K562 (cell line): Measurements from ENCODE around the gene GABPB2. TPM values are rescaled to one million over a fixed set of nuclear protein-coding genes. Genes with fewer than 3 reads are reported as not detected.

ENCODE experiments used
- ARNT ChIP-seq, 2 experiments: fragments of 450-650 bp; IDR thresholded peaks; 2 replicates each; pipeline ENCODE4 v1.6.1; 2016; ENCODE audit warnings: mild to moderate bottlenecking in 1 of 2
- CXXC5 ChIP-seq: fragments of 250-450 bp; sonication (Bioruptor Pico); IDR thresholded peaks from 2 replicates; pipeline ENCODE4 v1.8.0; 2022; ENCODE audit warnings: inconsistent platforms, mild to moderate bottlenecking, moderate library complexity
- EGR1 ChIP-seq: fragments of 450-650 bp; conservative IDR thresholded peaks from 2 replicates; pipeline ENCODE4 v1.6.1; 2017; ENCODE audit warnings: mild to moderate bottlenecking
- FOSL1 ChIP-seq: fragments of 200-800 bp; sonication (Bioruptor generic); conservative IDR thresholded peaks from 2 replicates; pipeline ENCODE4 v1.6.1; 2016; ENCODE audit warnings: missing genetic modification characterization, missing compliant biosample characterization
- GATAD2B ChIP-seq: fragments of 450-650 bp; IDR thresholded peaks from 2 replicates; pipeline ENCODE4 v1.6.1; 2017; ENCODE audit warnings: mild to moderate bottlenecking, borderline replicate concordance
- HDAC1 ChIP-seq, 2 experiments: fragments of 450-650 bp; IDR thresholded peaks; 2 replicates each; pipeline ENCODE4 v1.6.1; 2016 to 2017; ENCODE audit warnings: inconsistent platforms in 1 of 2, mild to moderate bottlenecking in 1 of 2, moderate library complexity in 1 of 2
- HMGXB4 ChIP-seq: sonication (generic); formaldehyde crosslinking; IDR thresholded peaks from 2 replicates; pipeline ENCODE4 v1.8.1; 2023; ENCODE audit warnings: mild to moderate bottlenecking, missing genetic modification reagents
- NFATC3 ChIP-seq: fragments of 450-650 bp; IDR thresholded peaks from 2 replicates; pipeline ENCODE4 v1.6.1; 2017; ENCODE audit warnings: mild to moderate bottlenecking
- PCBP2 ChIP-seq: fragments of 200-400 bp; formaldehyde crosslinking; IDR thresholded peaks from 2 replicates; pipeline ENCODE4 v1.6.1; 2018; ENCODE audit warnings: low read length, low read depth, mild to moderate bottlenecking, moderate library complexity; ENCODE audit not compliant: poor library complexity, severe bottlenecking
- RB1 ChIP-seq: fragments of 450-650 bp; IDR thresholded peaks from 2 replicates; pipeline ENCODE4 v1.6.1; 2017; ENCODE audit warnings: low read depth, mild to moderate bottlenecking
- SRSF1 ChIP-seq: fragments of 200-400 bp; formaldehyde crosslinking; IDR thresholded peaks from 2 replicates; pipeline ENCODE4 v1.6.1; 2017; ENCODE audit warnings: mild to moderate bottlenecking, low read depth, low read length, moderate library complexity
- STAT5A ChIP-seq: IDR thresholded peaks from 2 replicates; pipeline ENCODE4 v1.6.1; 2012; ENCODE audit warnings: low read length, inconsistent platforms, borderline replicate concordance
- ZC3H11A ChIP-seq: IDR thresholded peaks from 2 replicates; pipeline ENCODE4 v1.6.1; 2012; ENCODE audit warnings: low read depth, low read length, improper control_type of control experiment
- ZEB2 ChIP-seq: fragments of 450-650 bp; IDR thresholded peaks from 2 replicates; pipeline ENCODE4 v1.6.1; 2016
- ZFPM2 ChIP-seq: fragments of 250-450 bp; sonication (Bioruptor Pico); IDR thresholded peaks from 2 replicates; pipeline ENCODE4 v1.5.1; 2022; ENCODE audit warnings: mild to moderate bottlenecking
- ZNF146 ChIP-seq: IDR thresholded peaks from one replicate; pipeline ENCODE4 v1.6.1; 2018; ENCODE audit warnings: missing compliant biosample characterization; ENCODE audit not compliant: unreplicated experiment
- ZNF239 ChIP-seq: fragments of 250-450 bp; sonication (Bioruptor Pico); IDR thresholded peaks from 2 replicates; pipeline ENCODE4 v1.4.0; 2020; ENCODE audit warnings: mild to moderate bottlenecking
- ZNF431 ChIP-seq: sonication (generic); formaldehyde crosslinking; IDR thresholded peaks from 2 replicates; pipeline ENCODE4 v1.8.0; 2022; ENCODE audit warnings: mild to moderate bottlenecking, missing genetic modification reagents
- ZNF589 ChIP-seq: fragments of 200-800 bp; sonication (Bioruptor generic); IDR thresholded peaks from 2 replicates; pipeline ENCODE4 v1.6.1; 2016; ENCODE audit warnings: low read depth, missing genetic modification characterization, missing compliant biosample characterization
- ZNF668 ChIP-seq: fragments of 250-450 bp; sonication (Bioruptor Pico); IDR thresholded peaks from 2 replicates; pipeline ENCODE4 v1.8.0; 2022; ENCODE audit warnings: mild to moderate bottlenecking, inconsistent platforms
- polyA plus RNA-seq, 8 experiments: library from polyadenylated mRNA; depleted of rRNA in 4 of 8; stranded (reverse) in 5 of 8; unstranded in 3 of 8; fragments of >200 nt; fragmentation: Nextera tagmentation in 2 of 8; fragmentation: Illumina TruSeq in 1 of 8; extraction: Ambion mirVana in 2 of 8; extraction: Trizol in 1 of 8; gene quantifications; 2 replicates each; pipeline versions ENCODE4 v1.2.1 to v1.2.3, GENCODE V29; 2011 to 2014; ENCODE audit warnings: inconsistent platforms in 1 of 8, missing spikeins in 1 of 8
- total RNA-seq, 7 experiments: library from RNA; depleted of rRNA in 6 of 7; stranded (reverse); fragments of >200 nt in 6 of 7; fragmentation: Illumina TruSeq in 2 of 7; extraction: Trizol in 2 of 7; gene quantifications; 2 replicates each; pipeline versions ENCODE4 v1.2.1 to v1.2.3, GENCODE V29; 2011 to 2021; ENCODE audit warnings: low replicate concordance in 1 of 7
- TF ChIP-seq, protein P1 (sequence below): fragments of 250-450 bp; sonication (Bioruptor Pico); IDR thresholded peaks from 2 replicates; pipeline ENCODE4 v1.8.0; 2021; ENCODE audit warnings: mild to moderate bottlenecking, moderate library complexity
- TF ChIP-seq, protein P2 (sequence below): fragments of 450-650 bp; formaldehyde crosslinking; IDR thresholded peaks from 2 replicates; pipeline ENCODE4 v1.4.0; 2020; ENCODE audit warnings: mild to moderate bottlenecking, moderate library complexity

The GABPB2 gene
- total and polyA plus RNA-seq, 9 of the 15 experiments (the other 6 are each of a cell fraction or from before 2014, with no cell fraction given), result 2.2 to 13.3 (median 6.1) TPM

- TF ChIP-seq, protein P1, sequence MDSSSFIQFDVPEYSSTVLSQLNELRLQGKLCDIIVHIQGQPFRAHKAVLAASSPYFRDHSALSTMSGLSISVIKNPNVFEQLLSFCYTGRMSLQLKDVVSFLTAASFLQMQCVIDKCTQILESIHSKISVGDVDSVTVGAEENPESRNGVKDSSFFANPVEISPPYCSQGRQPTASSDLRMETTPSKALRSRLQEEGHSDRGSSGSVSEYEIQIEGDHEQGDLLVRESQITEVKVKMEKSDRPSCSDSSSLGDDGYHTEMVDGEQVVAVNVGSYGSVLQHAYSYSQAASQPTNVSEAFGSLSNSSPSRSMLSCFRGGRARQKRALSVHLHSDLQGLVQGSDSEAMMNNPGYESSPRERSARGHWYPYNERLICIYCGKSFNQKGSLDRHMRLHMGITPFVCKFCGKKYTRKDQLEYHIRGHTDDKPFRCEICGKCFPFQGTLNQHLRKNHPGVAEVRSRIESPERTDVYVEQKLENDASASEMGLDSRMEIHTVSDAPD, result no peak
- TF ChIP-seq, protein P2, sequence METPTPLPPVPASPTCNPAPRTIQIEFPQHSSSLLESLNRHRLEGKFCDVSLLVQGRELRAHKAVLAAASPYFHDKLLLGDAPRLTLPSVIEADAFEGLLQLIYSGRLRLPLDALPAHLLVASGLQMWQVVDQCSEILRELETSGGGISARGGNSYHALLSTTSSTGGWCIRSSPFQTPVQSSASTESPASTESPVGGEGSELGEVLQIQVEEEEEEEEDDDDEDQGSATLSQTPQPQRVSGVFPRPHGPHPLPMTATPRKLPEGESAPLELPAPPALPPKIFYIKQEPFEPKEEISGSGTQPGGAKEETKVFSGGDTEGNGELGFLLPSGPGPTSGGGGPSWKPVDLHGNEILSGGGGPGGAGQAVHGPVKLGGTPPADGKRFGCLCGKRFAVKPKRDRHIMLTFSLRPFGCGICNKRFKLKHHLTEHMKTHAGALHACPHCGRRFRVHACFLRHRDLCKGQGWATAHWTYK, result no peak
- TF ChIP-seq CXXC5 (CRISPR knock-in tag) (peak; percentile 98), ZFPM2 (CRISPR knock-in tag) (no peak), ZC3H11A (no peak), PCBP2 (no peak), HMGXB4 (CRISPR knock-in tag) (0 out of 2 replicates have a peak, but pooled peaks have one; percentile 76), FOSL1 (peak; percentile 55; the same call in 1 of the 2 replicates), ZNF239 (CRISPR knock-in tag) (no peak), SRSF1 (0 out of 2 replicates have a peak, but pooled peaks have one; percentile 10), ZNF668 (CRISPR knock-in tag) (no peak), RB1 (peak; percentile 95), NFATC3 (peak; percentile 93), GATAD2B (0 out of 2 replicates have a peak, but pooled peaks have one; percentile 54), HDAC1 (IDR thresholded peaks at IDR 0.05) (peak; percentile 54 to 77; a peak in 3 of 4 replicates), ARNT (IDR thresholded peaks at IDR 0.05) (peak; percentile 92 to 94; a peak in 3 of 4 replicates), ZNF146 (CRISPR knock-in tag) (no peak), STAT5A (peak; percentile 43; the same call in 1 of the 2 replicates), ZNF431 (peak; percentile 49; the same call in 1 of the 2 replicates), EGR1 (peak; percentile 71), ZNF589 (CRISPR knock-in tag) (peak; percentile 72), ZEB2 (peak; percentile 66; the same call in 1 of the 2 replicates)
Measured at GRCh38 chr1:151070474-151071276, at the start of gene GABPB2 (continued).
